Cardiac septum (tissue), 1 donor: ENCODE measurements around the gene CARD14. TPM values are rescaled to one million over a fixed set of nuclear protein-coding genes. Genes with fewer than 3 reads are reported as not detected.

ENCODE experiments used
- DNase-seq: peaks from one replicate; pipeline ENCODE4 v3.0.0-alpha.2; 2020; ENCODE audit warnings: low spot score
- intact Hi-C: fragments of 100-400 bp; cut with DNase I; formaldehyde crosslinking; loops from one replicate; pipeline ENCODE4 v1.14.0; 2022
- long read RNA-seq: library from polyadenylated mRNA; unstranded; transcript quantifications from one replicate; pipeline ENCODE4 v2.0.0, GENCODE V29; 2021
- total RNA-seq: library from RNA; stranded (reverse); fragmentation: NEBNext Ultra II Directional; extraction: Animal tissue kit (Norgen Biotek cat#: 25700); gene quantifications from one replicate; pipeline ENCODE4 v1.2.1, GENCODE V29; 2021
- donor health status: DM: no; HTN: no; CAD: no.

The CARD14 gene
- total RNA-seq = not detected
- long read RNA-seq, partial matches to known transcripts = 0 of 6 reads
- long read RNA-seq, other reads (novel, unspliced or antisense) = 6 of 6 reads

GRCh38 chr17:80169784-80170500, at the start of gene CARD14:
CARD14 (plus strand) TSS chr17:80170030; CDS start chr17:80181439, 11,409 bp downstream.
- DNase-seq = no peak
- intact Hi-C loops = no loop called here

GRCh38 chr17:80122026-80122575, 47.7 kb upstream of the CARD14 start:
- no peak for DNase-seq
- intact Hi-C loops = no loop called here

DNA sequence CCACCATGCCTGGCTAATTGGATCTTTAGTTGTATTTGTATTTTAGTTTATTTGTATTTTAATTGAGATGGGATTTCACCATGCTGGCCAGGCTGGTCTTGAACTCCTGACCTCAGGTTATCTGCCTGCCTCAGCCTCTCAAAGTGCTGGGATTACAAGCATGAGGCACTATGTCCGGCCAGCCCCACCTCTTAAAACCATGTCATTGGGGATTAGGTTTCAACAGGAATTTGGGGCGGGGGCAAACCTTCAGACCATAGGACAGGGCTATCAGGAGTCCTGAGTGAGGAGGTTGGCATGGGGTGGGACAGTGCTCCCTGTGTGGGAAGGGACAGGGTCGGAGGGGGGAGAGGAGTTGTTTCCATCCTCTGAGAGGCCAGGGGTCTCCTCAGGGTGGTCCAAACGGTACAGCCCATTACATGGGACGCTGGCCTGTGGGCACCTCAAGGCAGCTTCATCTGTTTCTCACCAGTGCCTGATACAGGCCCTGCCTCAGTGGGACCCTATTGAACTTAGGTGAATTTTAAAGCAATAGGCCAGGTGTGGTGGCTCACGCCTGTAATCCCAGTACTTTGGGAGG, 46.8 kb upstream of the CARD14 start:
- no peak for DNase-seq
- intact Hi-C loops = no loop called here

GRCh38 chr17:80123791-80124190, 46.0 kb upstream of the CARD14 start:
- intact Hi-C loops = no loop called here
- no peak for DNase-seq

GRCh38 chr17:80124351-80124981, 45.4 kb upstream of the CARD14 start:
- intact Hi-C loops = no loop called here
- DNase-seq = no peak

DNA sequence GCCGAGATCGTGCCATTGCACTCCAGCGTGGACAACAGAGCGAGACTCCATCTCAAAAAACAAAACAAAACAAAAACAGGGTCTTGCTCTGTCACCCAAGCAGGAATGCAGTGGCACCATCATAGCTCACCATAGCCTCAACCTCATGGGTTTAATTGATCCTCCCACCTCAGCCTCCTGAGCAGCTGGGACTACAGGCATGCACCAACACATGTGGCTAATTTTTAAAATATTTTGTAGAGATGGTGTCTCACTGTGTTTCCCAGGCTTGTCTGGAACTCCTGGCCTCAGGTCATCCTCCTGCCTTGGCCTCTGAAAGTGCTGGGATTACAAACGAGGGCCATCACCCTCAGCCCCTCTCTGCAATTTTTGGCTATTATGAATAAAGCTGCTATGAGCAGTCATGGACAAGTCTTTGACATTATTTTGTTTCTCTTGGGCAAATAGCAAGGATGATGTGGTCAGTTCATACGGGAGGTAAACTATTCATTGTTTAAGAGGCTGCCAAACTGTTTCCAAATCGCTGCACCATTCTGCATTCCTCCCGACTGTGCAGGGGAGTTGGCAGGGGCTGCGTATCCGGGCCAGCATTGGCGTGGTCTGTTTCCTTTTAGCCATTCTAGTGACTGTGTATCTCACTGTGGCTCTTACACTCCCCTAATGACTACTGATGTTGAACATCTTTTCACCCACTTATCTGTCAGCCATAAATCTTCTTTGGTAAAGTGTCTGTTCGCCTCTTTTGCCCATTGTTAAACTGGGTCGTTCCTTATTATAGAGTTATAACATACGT, 44.0 kb upstream of the CARD14 start:
- no peak for DNase-seq
- intact Hi-C loops = no loop called here

DNA sequence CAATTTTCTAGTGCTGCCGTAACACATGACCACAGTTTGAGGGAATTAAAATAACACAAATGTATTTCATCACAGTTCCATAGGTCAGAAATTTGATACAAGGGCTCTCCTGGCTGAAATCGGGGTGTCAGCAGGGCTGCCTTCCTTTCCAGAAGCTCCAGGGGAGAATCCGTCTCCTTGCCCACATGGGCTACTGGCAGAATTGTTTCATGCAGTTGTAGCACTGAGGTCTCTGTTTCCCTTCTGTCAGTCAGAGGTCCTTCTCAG, 43.4 kb upstream of the CARD14 start:
- DNase-seq = no peak
- intact Hi-C loops = no loop called here

GRCh38 chr17:80129006-80129565, 40.7 kb upstream of the CARD14 start:
- DNase-seq = no peak
- intact Hi-C loops = no loop called here

- DNase-seq = no peak
- intact Hi-C loops = no loop called here
These were observed 38.8 kb upstream of the CARD14 start for GRCh38 chr17:80130992-80131391.

DNA sequence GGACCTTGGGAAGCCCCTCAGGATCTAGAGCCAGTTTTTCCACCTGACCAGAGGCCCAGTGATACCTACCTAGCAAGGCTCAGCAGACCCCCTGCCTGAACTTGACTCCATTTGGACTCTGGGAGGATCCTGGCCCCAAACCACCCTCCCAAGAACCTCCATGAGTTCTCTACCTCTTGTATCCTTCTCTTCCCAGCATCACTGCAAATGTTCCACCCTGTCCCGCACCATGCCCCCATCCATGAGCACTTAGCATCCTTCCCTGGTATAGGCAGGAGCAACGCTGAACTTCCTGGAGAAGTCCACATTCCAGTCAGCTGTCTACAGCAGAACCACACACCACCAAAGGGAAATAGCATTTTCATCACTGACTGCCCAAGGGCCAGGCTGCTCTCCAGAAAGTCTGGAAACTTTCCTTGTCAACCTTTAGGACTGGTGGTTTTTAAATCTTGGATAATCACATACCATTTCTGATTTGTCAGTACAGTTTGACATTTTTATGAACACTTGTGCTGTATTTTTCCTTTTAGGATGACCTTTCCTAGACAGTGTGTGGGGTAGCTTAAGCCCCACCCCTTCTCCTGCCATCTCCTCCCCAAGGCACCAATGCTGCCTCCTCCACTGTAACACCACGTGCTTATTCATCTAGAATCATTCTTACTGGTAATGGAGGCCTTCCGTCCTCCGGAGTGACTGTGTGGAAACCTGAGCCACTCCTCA, 36.8 kb upstream of the CARD14 start:
- DNase-seq = no peak
- intact Hi-C loops = no loop called here

GRCh38 chr17:80133626-80133970, 36.2 kb upstream of the CARD14 start:
- DNase-seq = no peak
- intact Hi-C loops = no loop called here

DNA sequence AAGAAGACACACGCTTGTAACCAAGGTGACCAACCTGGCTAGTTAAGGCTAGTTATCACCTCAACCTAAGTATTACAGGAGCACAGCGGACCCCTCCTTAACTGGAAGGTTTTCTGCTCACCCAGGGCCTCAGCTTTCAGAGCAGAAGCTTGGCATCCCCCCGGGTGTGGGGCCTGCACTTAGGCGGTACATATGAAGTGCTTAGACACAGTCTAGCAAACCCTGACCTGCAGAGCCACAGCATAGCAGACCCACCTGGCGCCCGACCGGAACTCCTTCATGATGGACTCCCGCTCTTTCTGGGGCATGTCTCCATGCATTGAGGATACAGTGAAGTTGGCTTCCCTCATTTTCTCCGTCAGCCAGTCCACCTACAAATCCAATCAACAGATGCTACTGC, 32.7 kb upstream of the CARD14 start:
- intact Hi-C loops = no loop called here
- DNase-seq = no peak

DNA sequence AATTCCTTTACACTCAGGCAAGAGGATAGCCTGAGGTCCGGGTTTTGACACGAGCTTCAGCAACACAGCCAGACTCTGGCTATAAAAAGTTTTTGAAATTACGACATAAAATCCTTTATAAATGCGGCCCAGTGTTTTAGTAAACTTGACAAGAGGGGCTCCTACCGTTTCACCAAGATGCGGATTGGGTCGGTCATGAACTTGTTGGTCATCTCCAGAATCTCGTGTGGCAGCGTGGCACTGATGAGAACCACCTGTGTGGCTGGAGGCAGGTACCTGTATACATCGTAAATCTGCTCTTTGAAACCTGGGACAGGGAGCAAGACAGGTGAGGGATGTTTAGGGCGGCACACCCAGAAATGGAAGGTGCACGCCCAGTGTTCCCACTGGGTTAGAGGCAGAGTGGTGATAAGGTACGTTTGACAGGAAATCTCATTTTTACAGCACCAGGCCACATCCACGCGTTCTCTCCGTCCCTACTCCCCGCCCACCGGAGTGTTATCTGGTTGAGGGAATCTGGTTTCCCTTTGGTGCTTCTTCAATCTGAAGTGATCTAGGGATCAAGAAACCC, 30.9 kb upstream of the CARD14 start:
- no peak for DNase-seq
- intact Hi-C loops = no loop called here

GRCh38 chr17:80141463-80142165, 28.2 kb upstream of the CARD14 start:
- DNase-seq = no peak
- intact Hi-C loops = no loop called here

- no peak for DNase-seq
- intact Hi-C loops = no loop called here
These were observed 26.9 kb upstream of the CARD14 start for GRCh38 chr17:80142929-80143328.

GRCh38 chr17:80145076-80146075, 24.5 kb upstream of the CARD14 start:
- intact Hi-C loops = loop anchor here (2.0 to 5.0 kb wide), 3 partner anchors 45 to 348 kb away; partner anchors contain the start of genes CBX8 and GAA
- DNase-seq = no peak
